Measurements from ENCODE around the gene RFC5. TPM values are rescaled to one million over a fixed set of nuclear protein-coding genes. Genes with fewer than 3 reads are reported as not detected.

The RFC5 gene
- total RNA-seq, 6 experiments from 2014 or later = 4.6 to 9.9 (median 8.5) TPM

GRCh38 chr12:118046430-118046829 is 29.9 kb downstream of the RFC5 start:
- no peaks in the 10 kb centered on the region for H3K9me3 ChIP-seq
- DNase-seq (no peak), ATAC-seq (no peak)
- WGBS (ENCODE audit: insufficient coverage, low coverage, low lambda C conversion rate, missing lambda C conversion rate) = 100% methylated on average over 3 of the region's 4 CpGs
- intact Hi-C loops (cut with DNase I) = no loop called here
- no peak overlapping the region for H3K4me3 ChIP-seq
- TF ChIP-seq, protein P1, sequence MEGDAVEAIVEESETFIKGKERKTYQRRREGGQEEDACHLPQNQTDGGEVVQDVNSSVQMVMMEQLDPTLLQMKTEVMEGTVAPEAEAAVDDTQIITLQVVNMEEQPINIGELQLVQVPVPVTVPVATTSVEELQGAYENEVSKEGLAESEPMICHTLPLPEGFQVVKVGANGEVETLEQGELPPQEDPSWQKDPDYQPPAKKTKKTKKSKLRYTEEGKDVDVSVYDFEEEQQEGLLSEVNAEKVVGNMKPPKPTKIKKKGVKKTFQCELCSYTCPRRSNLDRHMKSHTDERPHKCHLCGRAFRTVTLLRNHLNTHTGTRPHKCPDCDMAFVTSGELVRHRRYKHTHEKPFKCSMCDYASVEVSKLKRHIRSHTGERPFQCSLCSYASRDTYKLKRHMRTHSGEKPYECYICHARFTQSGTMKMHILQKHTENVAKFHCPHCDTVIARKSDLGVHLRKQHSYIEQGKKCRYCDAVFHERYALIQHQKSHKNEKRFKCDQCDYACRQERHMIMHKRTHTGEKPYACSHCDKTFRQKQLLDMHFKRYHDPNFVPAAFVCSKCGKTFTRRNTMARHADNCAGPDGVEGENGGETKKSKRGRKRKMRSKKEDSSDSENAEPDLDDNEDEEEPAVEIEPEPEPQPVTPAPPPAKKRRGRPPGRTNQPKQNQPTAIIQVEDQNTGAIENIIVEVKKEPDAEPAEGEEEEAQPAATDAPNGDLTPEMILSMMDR (IDR thresholded peaks at IDR 0.05) = no peak
- TF ChIP-seq POLR2A (IDR thresholded peaks at IDR 0.05) = no peak
- peaks cover 4 to 28% (median 8%) of the 10 kb centered on the region in 4 donors for H3K36me3 ChIP-seq
- peaks cover 0 to 1% (median 0%) of the 10 kb centered on the region in 4 donors for H3K4me1 ChIP-seq
- no peaks in the 10 kb centered on the region for H3K27me3 ChIP-seq
- no peak overlapping the region for H3K27ac ChIP-seq

- H3K36me3 ChIP-seq = peaks cover 0 to 20% (median 0%) of the 10 kb centered on the region in 4 donors
- WGBS (ENCODE audit: insufficient coverage, low coverage, low lambda C conversion rate, missing lambda C conversion rate) = 83% methylated on average over 12 of the region's 12 CpGs
- peak overlapping the region; percentile 63 to 76 (median 66) for H3K27ac ChIP-seq
Measured at GRCh38 chr12:118050972-118051910, 34.7 kb downstream of the RFC5 start.

DNA sequence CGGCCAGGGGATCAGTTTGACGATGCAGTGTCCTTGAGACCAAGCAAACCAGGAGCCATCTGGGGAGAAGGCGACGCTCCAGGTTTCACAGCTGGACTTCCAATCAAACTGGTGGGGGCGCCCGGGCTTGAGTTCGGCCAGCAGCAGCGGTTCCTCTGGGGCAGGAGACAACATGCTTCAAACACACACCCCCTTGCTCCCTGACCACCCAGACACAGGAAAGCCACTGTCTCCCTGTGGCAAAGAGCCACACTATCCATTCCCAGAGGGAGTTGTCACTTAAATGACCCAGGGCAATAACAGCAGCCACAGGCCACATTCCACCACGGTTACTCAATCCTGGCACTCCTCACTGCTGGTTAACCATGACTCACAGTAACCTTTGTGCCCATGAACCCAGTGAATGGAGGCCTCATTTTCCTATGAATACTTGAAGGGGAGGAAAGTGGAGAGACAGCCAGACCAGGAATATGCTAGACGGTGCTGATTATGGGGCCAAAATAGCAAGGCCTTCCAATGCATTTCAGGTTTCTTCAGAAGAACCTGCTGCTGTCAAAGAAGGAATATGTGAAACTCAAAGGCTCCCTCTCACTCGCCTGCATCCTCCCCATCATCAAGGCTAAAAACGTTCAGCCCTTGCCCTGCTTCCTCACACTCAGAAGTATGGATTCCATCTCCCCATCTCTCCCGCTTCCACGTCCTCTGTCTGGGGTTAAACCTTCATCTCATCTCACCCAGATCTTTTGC is 36.0 kb downstream of the RFC5 start:
- Histone ChIP-seq H3K27ac (peak overlapping the region; percentile 66 to 76 (median 66)), H3K4me1 (peaks cover 0 to 59% (median 28%) of the 10 kb centered on the region in 4 donors), H3K4me3 (no peak overlapping the region), H3K36me3 (peaks cover 0 to 20% (median 0%) of the 10 kb centered on the region in 4 donors), H3K9me3 (no peaks in the 10 kb centered on the region), H3K27me3 (no peaks in the 10 kb centered on the region)
- DNase-seq (peak; percentile 73 to 93 (median 86)), ATAC-seq (peak; percentile 84 to 92 (median 88))
- intact Hi-C loops (cut with DNase I) = no loop called here
- 32% methylated on average over 6 of the region's 14 CpGs for WGBS (ENCODE audit: insufficient coverage, low coverage, low lambda C conversion rate, missing lambda C conversion rate)
- peak; percentile 30 for TF ChIP-seq POLR2A (IDR thresholded peaks at IDR 0.05)
- TF ChIP-seq, protein P1 (IDR thresholded peaks at IDR 0.05) = no peak

More at GRCh38 chr12:118050972-118051910, 34.7 kb downstream of the RFC5 start:
- peaks cover 0 to 47% (median 22%) of the 10 kb centered on the region in 4 donors for H3K4me1 ChIP-seq
- ATAC-seq (no peak), DNase-seq (no peak)
- H3K4me3 ChIP-seq = no peak overlapping the region
- no peaks in the 10 kb centered on the region for H3K9me3 ChIP-seq
- no peaks in the 10 kb centered on the region for H3K27me3 ChIP-seq
- TF ChIP-seq, protein P1 (IDR thresholded peaks at IDR 0.05) = peak in 1 of 4 donors; percentile 3
- no peak for TF ChIP-seq POLR2A (IDR thresholded peaks at IDR 0.05)
- intact Hi-C loops (cut with DNase I) = no loop called here

DNA sequence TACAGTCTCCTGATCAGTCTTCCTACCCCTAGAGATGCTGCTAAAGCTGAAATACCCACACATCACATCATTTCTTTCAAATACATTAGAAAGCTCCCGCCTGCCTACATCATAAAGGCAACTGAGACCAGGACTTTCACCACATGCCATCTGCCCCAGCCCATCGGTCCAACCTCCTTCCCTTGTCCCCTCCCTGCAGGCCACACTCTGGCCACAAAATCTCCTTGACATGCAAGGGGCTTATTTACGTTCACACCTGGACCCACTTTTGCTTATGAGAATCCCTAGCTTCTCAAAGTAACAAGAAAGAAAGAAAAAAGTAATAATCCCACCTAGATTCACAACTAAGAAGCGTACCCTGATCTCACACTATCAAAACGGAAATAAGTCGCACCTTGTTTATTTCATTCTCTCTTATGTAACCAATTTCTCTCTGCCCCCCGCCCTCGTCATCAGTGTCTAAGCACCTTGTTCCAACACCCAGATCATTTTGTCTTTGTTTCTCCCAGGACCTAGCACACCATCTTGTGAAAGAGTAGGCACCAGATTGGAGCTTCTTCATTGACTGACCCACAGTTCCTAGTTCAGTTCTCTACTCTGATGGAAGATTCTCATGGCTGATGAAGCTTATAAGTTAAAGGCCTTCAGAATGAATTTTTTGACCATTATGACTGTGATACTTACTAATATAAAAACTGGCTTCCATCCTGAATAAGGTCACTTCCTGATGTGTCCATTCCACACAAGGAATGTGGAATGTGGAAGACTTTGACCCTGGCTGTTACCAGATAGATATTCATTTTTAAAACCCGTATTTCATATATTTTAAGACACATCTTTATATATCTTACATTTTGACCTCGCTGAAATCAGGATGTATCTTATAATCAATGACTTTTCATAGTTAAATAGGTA is 36.8 kb downstream of the RFC5 start:
- Histone ChIP-seq H3K4me1 (peaks cover 0 to 62% (median 30%) of the 10 kb centered on the region in 4 donors), H3K9me3 (no peaks in the 10 kb centered on the region), H3K4me3 (no peak overlapping the region), H3K27me3 (no peaks in the 10 kb centered on the region), H3K27ac (peak overlapping the region; percentile 66 to 76 (median 66)), H3K36me3 (peaks cover 0 to 20% (median 0%) of the 10 kb centered on the region in 4 donors)
- DNase-seq (no peak), ATAC-seq (peak in 1 of 4 donors; percentile 14)
- intact Hi-C loops (cut with DNase I) = no loop called here
- WGBS (ENCODE audit: insufficient coverage, low coverage, low lambda C conversion rate, missing lambda C conversion rate) = 69% methylated on average over 9 of the region's 10 CpGs
- TF ChIP-seq, protein P1 (IDR thresholded peaks at IDR 0.05) = no peak
- no peak for TF ChIP-seq POLR2A (IDR thresholded peaks at IDR 0.05)
